ENCODE measurements around the gene PLEKHA7.
"Not testable (repeated sequence)": the region's sequence is repeated elsewhere in the genome, so short reads cannot be mapped to it uniquely, and the experiment has no call there.

PLEKHA7 gene

GRCh38 chr11:16918543-16919182 lies 95.6 kb downstream of the PLEKHA7 start:
- in situ Hi-C loops (cut with MboI; ENCODE audit: low sequenced_read_pairs), result not testable (repeated sequence)

- in situ Hi-C loops (cut with MboI; ENCODE audit: low sequenced_read_pairs), result no loop called here
Measured at GRCh38 chr11:16917941-16918340, 96.3 kb downstream of the PLEKHA7 start.

- in situ Hi-C loops (cut with MboI; ENCODE audit: low sequenced_read_pairs), result no loop called here
Measured at GRCh38 chr11:16912692-16913111, 101.5 kb downstream of the PLEKHA7 start.

GRCh38 chr11:16911658-16912057 lies 102.6 kb downstream of the PLEKHA7 start:
- in situ Hi-C loops (cut with MboI; ENCODE audit: low sequenced_read_pairs), result no loop called here

GRCh38 chr11:16911186-16911585 lies 103.0 kb downstream of the PLEKHA7 start:
- in situ Hi-C loops (cut with MboI; ENCODE audit: low sequenced_read_pairs), result no loop called here

GRCh38 chr11:16909359-16910035 lies 104.7 kb downstream of the PLEKHA7 start:
- in situ Hi-C loops (cut with MboI; ENCODE audit: low sequenced_read_pairs), result no loop called here

- in situ Hi-C loops (cut with MboI; ENCODE audit: low sequenced_read_pairs), result no loop called here
Measured at GRCh38 chr11:16905375-16905774, 108.8 kb downstream of the PLEKHA7 start.

GRCh38 chr11:16904761-16905160 lies 109.5 kb downstream of the PLEKHA7 start:
- in situ Hi-C loops (cut with MboI; ENCODE audit: low sequenced_read_pairs), result not testable (repeated sequence)

GRCh38 chr11:16902781-16903378 lies 111.3 kb downstream of the PLEKHA7 start:
- in situ Hi-C loops (cut with MboI; ENCODE audit: low sequenced_read_pairs), result no loop called here

- in situ Hi-C loops (cut with MboI; ENCODE audit: low sequenced_read_pairs), result no loop called here
Measured at GRCh38 chr11:16902182-16902581, 112.0 kb downstream of the PLEKHA7 start.

GRCh38 chr11:16900491-16900890 lies 113.7 kb downstream of the PLEKHA7 start:
- in situ Hi-C loops (cut with MboI; ENCODE audit: low sequenced_read_pairs), result no loop called here

- in situ Hi-C loops (cut with MboI; ENCODE audit: low sequenced_read_pairs), result no loop called here
Measured at GRCh38 chr11:16899708-16900303, 114.4 kb downstream of the PLEKHA7 start.

- in situ Hi-C loops (cut with MboI; ENCODE audit: low sequenced_read_pairs), result no loop called here
Measured at GRCh38 chr11:16898274-16898985, 115.8 kb downstream of the PLEKHA7 start.

- in situ Hi-C loops (cut with MboI; ENCODE audit: low sequenced_read_pairs), result no loop called here
Measured at GRCh38 chr11:16897470-16898061, 116.6 kb downstream of the PLEKHA7 start.

GRCh38 chr11:16896729-16897469 lies 117.3 kb downstream of the PLEKHA7 start:
- in situ Hi-C loops (cut with MboI; ENCODE audit: low sequenced_read_pairs), result no loop called here

- in situ Hi-C loops (cut with MboI; ENCODE audit: low sequenced_read_pairs), result no loop called here
Measured at GRCh38 chr11:16895306-16895705, 118.9 kb downstream of the PLEKHA7 start.

GRCh38 chr11:16893456-16894066 lies 120.7 kb downstream of the PLEKHA7 start:
- in situ Hi-C loops (cut with MboI; ENCODE audit: low sequenced_read_pairs), result no loop called here

GRCh38 chr11:16891964-16892363 lies 122.2 kb downstream of the PLEKHA7 start:
- in situ Hi-C loops (cut with MboI; ENCODE audit: low sequenced_read_pairs), result no loop called here

- in situ Hi-C loops (cut with MboI; ENCODE audit: low sequenced_read_pairs), result no loop called here
Measured at GRCh38 chr11:16891165-16891564, 123.0 kb downstream of the PLEKHA7 start.

- in situ Hi-C loops (cut with MboI; ENCODE audit: low sequenced_read_pairs), result no loop called here
Measured at GRCh38 chr11:16890442-16890841, 123.8 kb downstream of the PLEKHA7 start.
